Dermis blood vessel endothelial cell (primary cell): ENCODE data around the gene MLF1. TPM values are rescaled to one million over a fixed set of nuclear protein-coding genes. Genes with fewer than 3 reads are reported as not detected.
"Not testable (repeated sequence)": the region's sequence is repeated elsewhere in the genome, so short reads cannot be mapped to it uniquely, and the experiment has no call there.

Source experiments
- DNase-seq: peaks from one replicate; pipeline ENCODE4 v3.0.0; 2010
- total RNA-seq: library from RNA; depleted of rRNA; stranded (reverse); fragments of >200 nt; gene quantifications from 2 replicates; pipeline ENCODE4 v1.2.3, GENCODE V29; 2014

Gene MLF1
- 6.0 and 7.1 TPM in 2 replicates for total RNA-seq

- DNase-seq: peak; percentile 98
Observed at GRCh38 chr3:158570999-158571702, at the start of gene MLF1. TSS of gene MLF1 (plus strand) at chr3:158571194. CDS start at chr3:158571301, 107 bp downstream.

- no peak for DNase-seq
Observed at GRCh38 chr3:158522221-158523136, 48.5 kb upstream of the MLF1 start.

- DNase-seq: no peak
Observed at GRCh38 chr3:158528076-158528674, 42.8 kb upstream of the MLF1 start.

- DNase-seq: peak; percentile 18
Observed at GRCh38 chr3:158531334-158531733, 39.7 kb upstream of the MLF1 start.

GRCh38 chr3:158532099-158532734 is 38.8 kb upstream of the MLF1 start:
- peak; percentile 81 for DNase-seq

- DNase-seq: no peak
Observed at GRCh38 chr3:158535918-158536317, 35.1 kb upstream of the MLF1 start.

- peak; percentile 82 for DNase-seq
Observed at GRCh38 chr3:158539414-158540014, 31.5 kb upstream of the MLF1 start.

- no peak for DNase-seq
Observed at GRCh38 chr3:158540066-158540465, 30.9 kb upstream of the MLF1 start.

- DNase-seq: no peak
Observed at GRCh38 chr3:158548691-158549090, 22.3 kb upstream of the MLF1 start.

- DNase-seq: not testable (repeated sequence)
Observed at GRCh38 chr3:158549938-158550337, 21.1 kb upstream of the MLF1 start.

GRCh38 chr3:158552124-158552523 is 18.9 kb upstream of the MLF1 start:
- no peak for DNase-seq

GRCh38 chr3:158559504-158559903 is 11.5 kb upstream of the MLF1 start:
- DNase-seq: no peak

GRCh38 chr3:158560979-158561378 is 10.0 kb upstream of the MLF1 start:
- DNase-seq: no peak

- DNase-seq: no peak
Observed at GRCh38 chr3:158562674-158563073, 8.3 kb upstream of the MLF1 start.

GRCh38 chr3:158563076-158563475 is 7.9 kb upstream of the MLF1 start:
- no peak for DNase-seq

GRCh38 chr3:158565076-158565475 is 5.9 kb upstream of the MLF1 start:
- no peak for DNase-seq

- DNase-seq: no peak
Observed at GRCh38 chr3:158568784-158569183, 2.2 kb upstream of the MLF1 start.

- DNase-seq: no peak
Observed at GRCh38 chr3:158569794-158570193, 1.2 kb upstream of the MLF1 start.

GRCh38 chr3:158571969-158572765 is 1.2 kb downstream of the MLF1 start:
- DNase-seq: no peak

- DNase-seq: no peak
Observed at GRCh38 chr3:158572766-158573060, 1.7 kb downstream of the MLF1 start.

- no peak for DNase-seq
Observed at GRCh38 chr3:158573714-158574113, 2.7 kb downstream of the MLF1 start.

GRCh38 chr3:158574646-158575045 is 3.7 kb downstream of the MLF1 start:
- no peak for DNase-seq
